Panc1 (cell line): Measurements from ENCODE around the gene GSTM3. TPM values are rescaled to one million over a fixed set of nuclear protein-coding genes. Genes with fewer than 3 reads are reported as not detected.

Experiments used
- ATAC-seq: fragments of 200-7000 bp; cut with Tn5 transposase; 2 replicates; pipeline ENCODE4 v1.9.1; 2020; ENCODE audit warnings: mild to moderate bottlenecking, moderate library complexity
- BruUV-seq: library from RNA; stranded (reverse); fragments of 400-500 nt; replicated peaks from 2 replicates; lab custom pipeline; 2021; lab: Mats Ljungman, UMichigan
- CTCF ChIA-PET: fragments of 300-600 bp; sonication (Branson Sonifier 250); formaldehyde crosslinking; loops from one replicate; lab custom pipeline; 2022; ENCODE audit warnings: antibody characterized with exemption; lab: Charles Lee
- POLR2A ChIA-PET: fragments of 300-600 bp; sonication (Branson Sonifier 250); formaldehyde crosslinking; loops from one replicate; lab custom pipeline; 2022; ENCODE audit warnings: antibody characterized with exemption; lab: Charles Lee
- DNase-seq: peaks from one replicate; pipeline ENCODE4 v3.0.0-alpha.2; 2010; ENCODE audit warnings: low read depth, low spot score
- H3K27ac ChIP-seq: 2 replicates; pipeline ENCODE4 v1.5.1; 2011; ENCODE audit warnings: mild to moderate bottlenecking, low read length, inconsistent platforms
- H3K27me3 ChIP-seq: fragments of 200-500 bp; sonication (Bioruptor generic); 2 replicates; pipeline ENCODE4 v1.6.0; 2014; ENCODE audit warnings: low read length, inconsistent platforms; ENCODE audit not compliant: control insufficient read depth, insufficient read depth
- H3K36me3 ChIP-seq: fragments of 200-500 bp; sonication (Bioruptor generic); 2 replicates; pipeline ENCODE4 v1.5.1; 2014; ENCODE audit warnings: inconsistent platforms, mild to moderate bottlenecking, low read length, moderate library complexity; ENCODE audit not compliant: control insufficient read depth, insufficient read depth
- H3K4me1 ChIP-seq: 2 replicates; pipeline ENCODE4 v1.5.1; 2011; ENCODE audit warnings: inconsistent platforms, mild to moderate bottlenecking, low read length, moderate library complexity; ENCODE audit not compliant: control insufficient read depth, insufficient read depth
- H3K4me3 ChIP-seq, 2 experiments: 2 replicates each; pipeline ENCODE4 v1.5.1; 2011 to 2012; ENCODE audit warnings: low read depth in 2 of 2, low read length in 2 of 2, mild to moderate bottlenecking in 2 of 2, inconsistent platforms in 1 of 2, moderate library complexity in 1 of 2
- H3K9me3 ChIP-seq: fragments of 200-500 bp; sonication (Bioruptor generic); 2 replicates; pipeline ENCODE4 v1.5.1; 2014; ENCODE audit warnings: low read depth, mild to moderate bottlenecking, inconsistent platforms, low read length, moderate library complexity; ENCODE audit not compliant: control insufficient read depth, insufficient read depth
- POLR2AphosphoS5 ChIP-seq: IDR thresholded peaks from 2 replicates; pipeline ENCODE4 v1.6.1; 2012; ENCODE audit warnings: mild to moderate bottlenecking, low read depth, low read length, moderate library complexity
- SIN3A ChIP-seq: IDR thresholded peaks from 2 replicates; pipeline ENCODE4 v1.6.1; 2012; ENCODE audit warnings: low read depth, mild to moderate bottlenecking, low read length, moderate library complexity, borderline replicate concordance; ENCODE audit not compliant: insufficient read depth
- TCF7L2 ChIP-seq: IDR thresholded peaks from 2 replicates; pipeline ENCODE4 v1.6.1; 2011; ENCODE audit warnings: mild to moderate bottlenecking, low read depth, low read length, inconsistent platforms
- in situ Hi-C: cut with HindIII; loops from 2 replicates; pipeline ENCODE4 v1.10.0; 2016; ENCODE audit warnings: low sequenced_read_pairs, low pct_unique_long_range_greater_than_20kb
- intact Hi-C: fragments of 100-400 bp; cut with micrococcal nuclease; formaldehyde crosslinking; loops from one replicate; pipeline ENCODE4 v1.10.0; 2022; ENCODE audit not compliant: unreplicated experiment
- total RNA-seq: library from RNA; stranded (reverse); gene quantifications from one replicate; pipeline ENCODE4 v1.2.1, GENCODE V29; 2021; ENCODE audit not compliant: unreplicated experiment
- TF ChIP-seq, protein P1 (sequence below), 2 experiments: IDR thresholded peaks; 2 replicates each; pipeline ENCODE4 v1.6.1; 2011 to 2012; ENCODE audit warnings: low read depth in 2 of 2, control low read depth in 1 of 2, low read length in 1 of 2, mild to moderate bottlenecking in 1 of 2, moderate library complexity in 1 of 2; ENCODE audit not compliant: insufficient read depth in 1 of 2
- TF ChIP-seq, protein P2 (sequence below): fragments of 450-650 bp; IDR thresholded peaks from 2 replicates; pipeline ENCODE4 v1.5.1; 2017; ENCODE audit warnings: mild to moderate bottlenecking

GSTM3 gene
- total RNA-seq, 1 experiment from 2014 or later: 93.1 TPM

DNA sequence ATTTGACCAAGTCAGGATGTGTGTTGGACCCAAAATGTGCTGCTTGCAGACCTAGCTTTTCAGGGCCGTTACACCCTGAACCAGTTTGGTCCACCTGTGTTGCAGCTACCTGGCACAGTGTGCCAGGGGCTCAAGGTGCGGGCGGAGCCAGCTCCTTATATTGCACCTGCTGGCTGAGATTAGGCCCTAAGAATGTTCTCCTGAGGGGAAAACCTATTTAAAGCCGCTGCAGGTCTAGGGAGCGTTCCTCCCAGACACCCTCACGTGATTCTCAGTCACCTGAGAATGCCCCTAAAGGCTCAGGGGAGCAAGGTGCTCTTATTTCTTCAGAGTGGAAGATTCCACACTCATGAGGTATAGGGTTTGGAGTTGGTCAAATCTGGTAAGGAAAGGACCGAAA lies 12.0 kb downstream of the GSTM3 start:
- no peak overlapping the region for H3K4me3 ChIP-seq
- ChIA-PET CTCF (no interaction called here), POLR2A (no interaction called here)
- TF ChIP-seq, protein P1, sequence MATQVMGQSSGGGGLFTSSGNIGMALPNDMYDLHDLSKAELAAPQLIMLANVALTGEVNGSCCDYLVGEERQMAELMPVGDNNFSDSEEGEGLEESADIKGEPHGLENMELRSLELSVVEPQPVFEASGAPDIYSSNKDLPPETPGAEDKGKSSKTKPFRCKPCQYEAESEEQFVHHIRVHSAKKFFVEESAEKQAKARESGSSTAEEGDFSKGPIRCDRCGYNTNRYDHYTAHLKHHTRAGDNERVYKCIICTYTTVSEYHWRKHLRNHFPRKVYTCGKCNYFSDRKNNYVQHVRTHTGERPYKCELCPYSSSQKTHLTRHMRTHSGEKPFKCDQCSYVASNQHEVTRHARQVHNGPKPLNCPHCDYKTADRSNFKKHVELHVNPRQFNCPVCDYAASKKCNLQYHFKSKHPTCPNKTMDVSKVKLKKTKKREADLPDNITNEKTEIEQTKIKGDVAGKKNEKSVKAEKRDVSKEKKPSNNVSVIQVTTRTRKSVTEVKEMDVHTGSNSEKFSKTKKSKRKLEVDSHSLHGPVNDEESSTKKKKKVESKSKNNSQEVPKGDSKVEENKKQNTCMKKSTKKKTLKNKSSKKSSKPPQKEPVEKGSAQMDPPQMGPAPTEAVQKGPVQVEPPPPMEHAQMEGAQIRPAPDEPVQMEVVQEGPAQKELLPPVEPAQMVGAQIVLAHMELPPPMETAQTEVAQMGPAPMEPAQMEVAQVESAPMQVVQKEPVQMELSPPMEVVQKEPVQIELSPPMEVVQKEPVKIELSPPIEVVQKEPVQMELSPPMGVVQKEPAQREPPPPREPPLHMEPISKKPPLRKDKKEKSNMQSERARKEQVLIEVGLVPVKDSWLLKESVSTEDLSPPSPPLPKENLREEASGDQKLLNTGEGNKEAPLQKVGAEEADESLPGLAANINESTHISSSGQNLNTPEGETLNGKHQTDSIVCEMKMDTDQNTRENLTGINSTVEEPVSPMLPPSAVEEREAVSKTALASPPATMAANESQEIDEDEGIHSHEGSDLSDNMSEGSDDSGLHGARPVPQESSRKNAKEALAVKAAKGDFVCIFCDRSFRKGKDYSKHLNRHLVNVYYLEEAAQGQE (IDR thresholded peaks at IDR 0.05; ENCODE audit: insufficient read depth in 1 of 2, low read depth in 2 of 2, low read length in 1 of 2): no peak
- TF ChIP-seq TCF7L2 (no peak), SIN3A (no peak), POLR2AphosphoS5 (no peak)
- TF ChIP-seq, protein P2, sequence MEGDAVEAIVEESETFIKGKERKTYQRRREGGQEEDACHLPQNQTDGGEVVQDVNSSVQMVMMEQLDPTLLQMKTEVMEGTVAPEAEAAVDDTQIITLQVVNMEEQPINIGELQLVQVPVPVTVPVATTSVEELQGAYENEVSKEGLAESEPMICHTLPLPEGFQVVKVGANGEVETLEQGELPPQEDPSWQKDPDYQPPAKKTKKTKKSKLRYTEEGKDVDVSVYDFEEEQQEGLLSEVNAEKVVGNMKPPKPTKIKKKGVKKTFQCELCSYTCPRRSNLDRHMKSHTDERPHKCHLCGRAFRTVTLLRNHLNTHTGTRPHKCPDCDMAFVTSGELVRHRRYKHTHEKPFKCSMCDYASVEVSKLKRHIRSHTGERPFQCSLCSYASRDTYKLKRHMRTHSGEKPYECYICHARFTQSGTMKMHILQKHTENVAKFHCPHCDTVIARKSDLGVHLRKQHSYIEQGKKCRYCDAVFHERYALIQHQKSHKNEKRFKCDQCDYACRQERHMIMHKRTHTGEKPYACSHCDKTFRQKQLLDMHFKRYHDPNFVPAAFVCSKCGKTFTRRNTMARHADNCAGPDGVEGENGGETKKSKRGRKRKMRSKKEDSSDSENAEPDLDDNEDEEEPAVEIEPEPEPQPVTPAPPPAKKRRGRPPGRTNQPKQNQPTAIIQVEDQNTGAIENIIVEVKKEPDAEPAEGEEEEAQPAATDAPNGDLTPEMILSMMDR: no peak
- peaks cover 2% of the 10 kb centered on the region; the same call in 1 of the 2 replicates for H3K9me3 ChIP-seq
- no peaks in the 10 kb centered on the region for H3K27me3 ChIP-seq
- ATAC-seq: no peak
- DNase-seq: no peak
- intact Hi-C loops (no loop called here), in situ Hi-C loops (no loop called here)
- BruUV-seq: no TSS peak
- H3K27ac ChIP-seq: no peak overlapping the region
- H3K4me1 ChIP-seq: peaks cover 3% of the 10 kb centered on the region; the same call in 1 of the 2 replicates
- H3K36me3 ChIP-seq: no peaks in the 10 kb centered on the region

DNA sequence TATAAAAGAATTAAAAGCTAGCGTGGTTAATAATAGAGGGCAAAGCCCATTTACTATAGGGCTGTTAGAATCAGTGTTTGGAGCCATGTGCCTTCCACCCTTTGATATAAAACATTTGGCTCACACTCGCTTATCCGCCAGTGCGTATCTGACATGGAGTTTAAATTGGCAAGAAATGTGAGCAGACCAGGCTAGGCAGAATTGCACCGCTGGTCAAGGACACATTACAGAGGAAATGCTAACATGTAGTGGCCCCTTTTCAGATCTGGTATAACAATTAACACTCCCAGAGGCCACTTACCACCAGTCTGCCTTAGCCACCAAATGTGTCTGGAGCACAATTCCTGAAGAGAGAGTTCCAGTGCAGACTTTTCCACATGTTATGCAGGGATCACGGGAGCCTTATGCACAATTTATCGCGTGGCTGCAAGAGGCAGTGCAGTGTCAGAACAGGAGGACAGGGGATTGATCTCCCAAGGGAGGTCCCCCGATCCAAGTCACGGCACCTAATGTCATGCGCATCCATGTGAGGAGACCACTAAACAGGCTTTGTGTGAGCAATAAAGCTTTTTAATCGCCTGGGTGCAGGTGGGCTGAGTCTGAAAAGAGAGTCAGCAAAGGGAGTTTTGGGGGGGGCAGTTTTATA lies 14.0 kb downstream of the GSTM3 start:
- DNase-seq: no peak
- no peak overlapping the region for H3K4me3 ChIP-seq
- ATAC-seq: no peak
- no peaks in the 10 kb centered on the region for H3K4me1 ChIP-seq
- CTCF ChIA-PET: no interaction called here
- intact Hi-C loops: no loop called here
- in situ Hi-C loops: no loop called here
- no TSS peak for BruUV-seq
- TF ChIP-seq TCF7L2: no peak
- no peaks in the 10 kb centered on the region for H3K27me3 ChIP-seq
- POLR2A ChIA-PET: no interaction called here
- H3K9me3 ChIP-seq: peaks cover 2% of the 10 kb centered on the region; the same call in 1 of the 2 replicates
- H3K36me3 ChIP-seq: no peaks in the 10 kb centered on the region
- H3K27ac ChIP-seq: no peak overlapping the region

DNA sequence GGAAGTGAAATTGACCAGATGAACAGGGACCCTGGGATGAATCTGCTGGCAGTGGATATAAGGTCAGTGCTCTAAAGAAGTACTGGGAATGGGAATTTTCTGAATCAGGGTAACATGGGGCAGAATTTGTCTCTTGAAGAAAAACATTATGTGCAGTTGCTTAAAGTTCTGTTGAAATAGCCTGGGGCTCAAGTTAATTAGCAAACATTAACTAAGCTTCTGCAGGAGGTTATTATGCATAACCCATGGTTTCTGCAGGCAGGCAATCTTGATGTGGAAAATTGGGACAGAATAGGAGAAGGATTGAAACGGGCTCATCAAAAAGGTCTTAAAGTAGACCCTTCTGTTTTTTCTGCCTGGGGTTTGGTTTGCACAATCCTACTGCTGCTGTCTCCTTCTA lies 14.8 kb downstream of the GSTM3 start:
- H3K27me3 ChIP-seq: no peaks in the 10 kb centered on the region
- CTCF ChIA-PET: no interaction called here
- TF ChIP-seq, protein P1 (IDR thresholded peaks at IDR 0.05; ENCODE audit: insufficient read depth in 1 of 2, low read depth in 2 of 2, low read length in 1 of 2): no peak
- no peak for TF ChIP-seq POLR2AphosphoS5
- no peak for TF ChIP-seq SIN3A
- TF ChIP-seq TCF7L2: no peak
- TF ChIP-seq, protein P2: no peak
- no peaks in the 10 kb centered on the region for H3K4me1 ChIP-seq
- BruUV-seq: no TSS peak
- POLR2A ChIA-PET: no interaction called here
- H3K27ac ChIP-seq: no peak overlapping the region
- peaks cover 2% of the 10 kb centered on the region; the same call in 1 of the 2 replicates for H3K9me3 ChIP-seq
- DNase-seq (no peak), ATAC-seq (no peak)
- intact Hi-C loops: no loop called here
- H3K4me3 ChIP-seq: no peak overlapping the region
- in situ Hi-C loops: no loop called here
- H3K36me3 ChIP-seq: no peaks in the 10 kb centered on the region
